ENCODE data around the gene EGR4. TPM values are rescaled to one million over a fixed set of nuclear protein-coding genes. Genes with fewer than 3 reads are reported as not detected.

EGR4 gene
- total RNA-seq, 1 experiment from 2014 or later: not detected

DNA sequence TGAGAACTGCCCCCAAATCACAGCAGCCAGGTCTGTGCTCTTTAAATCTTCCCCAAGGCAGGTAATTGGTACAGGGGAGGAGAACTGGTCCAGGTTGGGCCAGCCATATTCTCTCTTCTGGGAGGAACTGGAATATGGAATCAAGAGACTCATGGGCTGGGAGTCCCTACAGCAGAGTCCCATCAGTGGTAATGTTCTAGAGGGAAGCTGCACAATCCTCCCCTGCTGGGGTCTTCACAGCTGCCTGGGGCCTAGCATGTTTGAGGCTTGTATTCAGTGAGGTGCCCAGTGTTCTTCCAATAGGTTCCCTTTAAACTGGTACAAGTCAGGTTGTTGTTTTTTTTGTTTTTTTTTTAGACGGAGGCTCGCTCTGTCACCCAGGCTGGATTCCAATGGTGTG lies 21.1 kb upstream of the EGR4 start:
- no peaks in the 10 kb centered on the region for H3K27me3 ChIP-seq (replicated peaks; ENCODE audit: control insufficient read depth, insufficient read depth, low read length)
- TF ChIP-seq CTCF (IDR thresholded peaks at IDR 0.05; ENCODE audit: insufficient read depth in 1 of 2, low read depth in 1 of 2, low read length in 1 of 2, severe bottlenecking in 1 of 2, unreplicated experiment in 1 of 2): no peak
- Mint-ChIP-seq H3K36me3 (ENCODE audit: insufficient read depth, unreplicated experiment) (no peaks in the 10 kb centered on the region), H3K27me3 (ENCODE audit: insufficient read depth, unreplicated experiment) (peaks cover 7% of the 10 kb centered on the region), H3K27ac (ENCODE audit: unreplicated experiment) (no peak overlapping the region), H3K4me3 (ENCODE audit: unreplicated experiment) (no peak overlapping the region), H3K4me1 (ENCODE audit: low read depth, unreplicated experiment) (no peaks in the 10 kb centered on the region), H3K9me3 (ENCODE audit: unreplicated experiment) (no peaks in the 10 kb centered on the region)
- ChIA-PET CTCF (no interaction called here), POLR2A (no interaction called here)
- no peak overlapping the region for H3K4me3 ChIP-seq (ENCODE audit: low read depth, low read length)
- no peaks in the 10 kb centered on the region for H3K4me1 ChIP-seq
- peaks cover 3% of the 10 kb centered on the region; the same call in 1 of the 2 replicates for H3K9me3 ChIP-seq
- BruUV-seq (replicated peaks): no TSS peak
- no peaks in the 10 kb centered on the region for H3K36me3 ChIP-seq (ENCODE audit: control insufficient read depth, insufficient read depth, low read length)
- intact Hi-C loops (cut with micrococcal nuclease; ENCODE audit: unreplicated experiment): no loop called here
- DNase-seq: no peak

DNA sequence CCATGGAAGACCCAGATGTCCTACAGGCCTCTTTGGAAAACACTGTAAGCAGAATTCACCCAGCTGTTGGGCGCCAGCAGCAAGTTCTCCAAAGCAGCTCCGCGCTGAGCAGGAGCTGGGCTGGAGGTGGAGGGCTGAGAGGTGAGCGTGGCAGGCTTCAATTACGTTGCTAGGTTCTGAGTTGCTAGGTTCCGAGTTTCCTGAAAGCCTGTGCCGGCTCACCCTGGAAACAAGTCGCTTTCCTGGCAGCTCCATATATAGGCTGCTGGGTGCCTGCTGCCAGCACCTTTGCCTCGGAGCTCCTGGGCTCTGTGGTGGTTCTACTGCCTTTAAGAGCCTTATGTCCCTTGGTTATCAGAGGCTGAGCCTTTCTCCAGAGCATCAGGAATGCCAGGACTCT lies 14.4 kb upstream of the EGR4 start:
- ChIA-PET CTCF (no interaction called here), POLR2A (no interaction called here)
- Histone ChIP-seq H3K27me3 (replicated peaks; ENCODE audit: control insufficient read depth, insufficient read depth, low read length) (no peaks in the 10 kb centered on the region; the same call in 1 of the 2 replicates), H3K4me3 (ENCODE audit: low read depth, low read length) (no peak overlapping the region), H3K36me3 (ENCODE audit: control insufficient read depth, insufficient read depth, low read length) (no peaks in the 10 kb centered on the region), H3K9me3 (peaks cover 4% of the 10 kb centered on the region; the same call in 1 of the 2 replicates), H3K4me1 (no peaks in the 10 kb centered on the region)
- Mint-ChIP-seq H3K27me3 (ENCODE audit: insufficient read depth, unreplicated experiment) (peaks cover 9% of the 10 kb centered on the region), H3K36me3 (ENCODE audit: insufficient read depth, unreplicated experiment) (no peaks in the 10 kb centered on the region), H3K27ac (ENCODE audit: unreplicated experiment) (no peak overlapping the region), H3K9me3 (ENCODE audit: unreplicated experiment) (no peaks in the 10 kb centered on the region), H3K4me1 (ENCODE audit: low read depth, unreplicated experiment) (no peaks in the 10 kb centered on the region), H3K4me3 (ENCODE audit: unreplicated experiment) (no peak overlapping the region)
- no peak for TF ChIP-seq CTCF (IDR thresholded peaks at IDR 0.05; ENCODE audit: insufficient read depth in 1 of 2, low read depth in 1 of 2, low read length in 1 of 2, severe bottlenecking in 1 of 2, unreplicated experiment in 1 of 2)
- DNase-seq: no peak
- BruUV-seq (replicated peaks): no TSS peak
- intact Hi-C loops (cut with micrococcal nuclease; ENCODE audit: unreplicated experiment): no loop called here

DNA sequence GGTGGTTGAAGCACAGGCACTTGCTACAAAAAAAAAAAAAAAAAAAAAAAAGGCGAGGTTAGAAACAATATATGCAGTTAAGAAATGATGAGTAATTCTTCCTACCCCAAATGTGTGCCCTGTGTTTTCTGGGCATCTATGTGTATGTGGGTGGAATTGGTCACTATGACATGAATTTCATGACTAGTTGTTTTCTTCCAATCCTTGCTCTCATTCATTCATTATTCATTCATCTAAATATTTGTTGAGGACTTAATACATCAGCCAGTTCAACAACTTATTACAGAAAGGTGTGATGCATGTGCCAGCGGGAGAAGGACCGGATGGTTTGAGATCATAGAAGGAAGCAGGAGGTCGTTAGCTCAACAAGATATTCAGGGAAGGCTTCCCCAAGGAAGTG lies 8.3 kb upstream of the EGR4 start:
- POLR2A ChIA-PET: no interaction called here
- H3K36me3 ChIP-seq (ENCODE audit: control insufficient read depth, insufficient read depth, low read length): no peaks in the 10 kb centered on the region
- no peak overlapping the region for H3K4me3 ChIP-seq (ENCODE audit: low read depth, low read length)
- CTCF ChIA-PET: interaction anchor here (0.8 kb wide), 1 partner anchor 11 kb away, joined by 3 read pairs; no protein-coding TSS in a partner anchor
- Mint-ChIP-seq H3K4me1 (ENCODE audit: low read depth, unreplicated experiment) (no peaks in the 10 kb centered on the region), H3K27ac (ENCODE audit: unreplicated experiment) (no peak overlapping the region), H3K4me3 (ENCODE audit: unreplicated experiment) (no peak overlapping the region), H3K36me3 (ENCODE audit: insufficient read depth, unreplicated experiment) (no peaks in the 10 kb centered on the region), H3K27me3 (ENCODE audit: insufficient read depth, unreplicated experiment) (peaks cover 12% of the 10 kb centered on the region), H3K9me3 (ENCODE audit: unreplicated experiment) (no peaks in the 10 kb centered on the region)
- no TSS peak for BruUV-seq (replicated peaks)
- no peaks in the 10 kb centered on the region for H3K9me3 ChIP-seq
- intact Hi-C loops (cut with micrococcal nuclease; ENCODE audit: unreplicated experiment): no loop called here
- no peak for TF ChIP-seq CTCF (IDR thresholded peaks at IDR 0.05; ENCODE audit: insufficient read depth in 1 of 2, low read depth in 1 of 2, low read length in 1 of 2, severe bottlenecking in 1 of 2, unreplicated experiment in 1 of 2)
- no peak for DNase-seq
- H3K4me1 ChIP-seq: no peaks in the 10 kb centered on the region
- peaks cover 1% of the 10 kb centered on the region for H3K27me3 ChIP-seq (replicated peaks; ENCODE audit: control insufficient read depth, insufficient read depth, low read length)
